Skeletal muscle tissue (tissue), 4 donors: ENCODE data around the gene METTL22. TPM values are rescaled to one million over a fixed set of nuclear protein-coding genes. Genes with fewer than 3 reads are reported as not detected.
"Not testable (repeated sequence)": the region's sequence is repeated elsewhere in the genome, so short reads cannot be mapped to it uniquely, and the experiment has no call there.

ENCODE experiments used
- H3K27ac ChIP-seq: one replicate; pipeline ENCODE4 v1.7.0; 2013; ENCODE audit warnings: mild to moderate bottlenecking, low read depth, low read length, inconsistent platforms
- H3K27me3 ChIP-seq, 3 donors: one replicate each; pipeline ENCODE4 v1.7.0; 2013; ENCODE audit warnings: low read length in 3 of 3; ENCODE audit not compliant: control insufficient read depth in 3 of 3, insufficient read depth in 3 of 3
- H3K36me3 ChIP-seq, 3 donors: one replicate each; pipeline ENCODE4 v1.7.0; 2013; ENCODE audit warnings: low read length in 3 of 3; ENCODE audit not compliant: control insufficient read depth in 3 of 3, insufficient read depth in 3 of 3
- H3K4me1 ChIP-seq, 3 donors: one replicate each; pipeline ENCODE4 v1.7.0; 2013; ENCODE audit warnings: low read length in 3 of 3, mild to moderate bottlenecking in 3 of 3; ENCODE audit not compliant: control insufficient read depth in 3 of 3, insufficient read depth in 3 of 3
- H3K4me3 ChIP-seq, 3 donors: one replicate each; pipeline ENCODE4 v1.7.0; 2013; ENCODE audit warnings: low read length in 3 of 3
- H3K9ac ChIP-seq, 3 donors: one replicate each; pipeline ENCODE4 v1.7.0; 2013; ENCODE audit warnings: low read length in 3 of 3, mild to moderate bottlenecking in 3 of 3, moderate library complexity in 2 of 3, low read depth in 1 of 3
- H3K9me3 ChIP-seq, 3 donors: one replicate each; pipeline ENCODE4 v1.7.0; 2013; ENCODE audit warnings: low read length in 3 of 3; ENCODE audit not compliant: control insufficient read depth in 3 of 3
- total RNA-seq: library from RNA; depleted of rRNA; stranded (reverse); fragments of >200 nt; gene quantifications from one replicate; pipeline ENCODE4 v1.2.3, GENCODE V29; 2014
- donor health status: Osteomylitis.

Gene METTL22
- total RNA-seq, 1 donor from 2014 or later = 12.0 TPM

GRCh38 chr16:8644211-8645140, 23.0 kb downstream of the METTL22 start:
- Histone ChIP-seq H3K27ac (peak overlapping the region; percentile 12), H3K4me1 (no peaks in the 10 kb centered on the region), H3K36me3 (peaks cover 69 to 80% (median 76%) of the 10 kb centered on the region in 3 donors), H3K4me3 (no peak overlapping the region), H3K9me3 (no peaks in the 10 kb centered on the region), H3K9ac (no peak overlapping the region), H3K27me3 (no peaks in the 10 kb centered on the region)

- Histone ChIP-seq H3K27ac (no peak overlapping the region), H3K4me1 (no peaks in the 10 kb centered on the region), H3K4me3 (no peak overlapping the region), H3K27me3 (no peaks in the 10 kb centered on the region), H3K9ac (no peak overlapping the region), H3K36me3 (peaks cover 62 to 73% (median 70%) of the 10 kb centered on the region in 3 donors), H3K9me3 (no peaks in the 10 kb centered on the region)
These were observed 23.6 kb downstream of the METTL22 start for GRCh38 chr16:8645141-8645521.

GRCh38 chr16:8645831-8646230, 24.3 kb downstream of the METTL22 start:
- peaks cover 62 to 72% (median 69%) of the 10 kb centered on the region in 3 donors for H3K36me3 ChIP-seq

GRCh38 chr16:8646326-8647053, 25.0 kb downstream of the METTL22 start:
- H3K4me1 ChIP-seq = no peaks in the 10 kb centered on the region
- no peak overlapping the region for H3K4me3 ChIP-seq
- H3K9ac ChIP-seq = no peak overlapping the region
- no peak overlapping the region for H3K27ac ChIP-seq
- no peaks in the 10 kb centered on the region for H3K27me3 ChIP-seq
- H3K36me3 ChIP-seq = peaks cover 57 to 67% (median 63%) of the 10 kb centered on the region in 3 donors
- no peaks in the 10 kb centered on the region for H3K9me3 ChIP-seq

More at GRCh38 chr16:8645831-8646230, 24.3 kb downstream of the METTL22 start:
- H3K9ac ChIP-seq = no peak overlapping the region
- no peak overlapping the region for H3K27ac ChIP-seq
- no peak overlapping the region for H3K4me3 ChIP-seq
- no peaks in the 10 kb centered on the region for H3K27me3 ChIP-seq
- H3K9me3 ChIP-seq = no peaks in the 10 kb centered on the region
- H3K4me1 ChIP-seq = no peaks in the 10 kb centered on the region

GRCh38 chr16:8647721-8648318, 26.3 kb downstream of the METTL22 start:
- Histone ChIP-seq H3K9ac (no peak overlapping the region), H3K4me3 (no peak overlapping the region), H3K4me1 (no peaks in the 10 kb centered on the region), H3K27me3 (no peaks in the 10 kb centered on the region), H3K36me3 (peaks cover 44 to 53% (median 50%) of the 10 kb centered on the region in 3 donors), H3K9me3 (no peaks in the 10 kb centered on the region), H3K27ac (no peak overlapping the region)

GRCh38 chr16:8648877-8649276, 27.4 kb downstream of the METTL22 start:
- Histone ChIP-seq H3K4me3 (no peak overlapping the region), H3K27ac (no peak overlapping the region), H3K36me3 (peaks cover 36 to 49% (median 41%) of the 10 kb centered on the region in 3 donors), H3K27me3 (no peaks in the 10 kb centered on the region), H3K4me1 (no peaks in the 10 kb centered on the region), H3K9ac (no peak overlapping the region), H3K9me3 (no peaks in the 10 kb centered on the region)

GRCh38 chr16:8649829-8650554, 28.5 kb downstream of the METTL22 start:
- H3K27ac ChIP-seq = no peak overlapping the region
- no peaks in the 10 kb centered on the region for H3K4me1 ChIP-seq
- no peak overlapping the region for H3K9ac ChIP-seq
- H3K9me3 ChIP-seq = no peaks in the 10 kb centered on the region
- peaks cover 25 to 38% (median 30%) of the 10 kb centered on the region in 3 donors for H3K36me3 ChIP-seq
- H3K4me3 ChIP-seq = no peak overlapping the region
- no peaks in the 10 kb centered on the region for H3K27me3 ChIP-seq

- H3K9me3 ChIP-seq, H3K4me3 ChIP-seq, H3K27ac ChIP-seq, H3K4me1 ChIP-seq, H3K9ac ChIP-seq, H3K27me3 ChIP-seq: not testable (repeated sequence)
- peaks cover 10 to 18% (median 11%) of the 10 kb centered on the region in 3 donors for H3K36me3 ChIP-seq
These were observed 30.5 kb downstream of the METTL22 start for GRCh38 chr16:8651958-8652357.

GRCh38 chr16:8655184-8655717, 33.8 kb downstream of the METTL22 start:
- H3K27ac ChIP-seq = no peak overlapping the region
- H3K27me3 ChIP-seq = no peaks in the 10 kb centered on the region
- H3K4me3 ChIP-seq = no peak overlapping the region
- H3K36me3 ChIP-seq = no peaks in the 10 kb centered on the region
- no peaks in the 10 kb centered on the region for H3K4me1 ChIP-seq
- H3K9ac ChIP-seq = no peak overlapping the region
- no peaks in the 10 kb centered on the region for H3K9me3 ChIP-seq
